Activated naive CD4-positive, alpha-beta T cell treated with anti-CD3 and anti-CD28 coated beads, Interleukin-2, amount 50 U/mL, for 24 hours (primary cell): ENCODE data around the gene ZNF418.
A peak's percentile ranks its signal among the peaks of the same experiment; 100 is the strongest.
"Not testable (repeated sequence)": the region's sequence is repeated elsewhere in the genome, so short reads cannot be mapped to it uniquely, and the experiment has no call there.

ENCODE experiments used
- H3K27ac Mint-ChIP-seq: one replicate; pipeline ENCODE4 v1.8.0; 2021; ENCODE audit warnings: mild to moderate bottlenecking, mixed read lengths
- H3K27me3 Mint-ChIP-seq: one replicate; pipeline ENCODE4 v1.8.0; 2021; ENCODE audit warnings: mixed read lengths
- H3K36me3 Mint-ChIP-seq: one replicate; pipeline ENCODE4 v1.8.0; 2021; ENCODE audit warnings: mixed read lengths
- H3K4me1 Mint-ChIP-seq: one replicate; pipeline ENCODE4 v1.8.0; 2021; ENCODE audit warnings: mixed read lengths
- H3K4me3 Mint-ChIP-seq: one replicate; pipeline ENCODE4 v1.8.0; 2021; ENCODE audit warnings: mild to moderate bottlenecking, mixed read lengths
- H3K9me3 Mint-ChIP-seq: one replicate; pipeline ENCODE4 v1.8.0; 2021; ENCODE audit warnings: mixed read lengths

The ZNF418 gene

DNA sequence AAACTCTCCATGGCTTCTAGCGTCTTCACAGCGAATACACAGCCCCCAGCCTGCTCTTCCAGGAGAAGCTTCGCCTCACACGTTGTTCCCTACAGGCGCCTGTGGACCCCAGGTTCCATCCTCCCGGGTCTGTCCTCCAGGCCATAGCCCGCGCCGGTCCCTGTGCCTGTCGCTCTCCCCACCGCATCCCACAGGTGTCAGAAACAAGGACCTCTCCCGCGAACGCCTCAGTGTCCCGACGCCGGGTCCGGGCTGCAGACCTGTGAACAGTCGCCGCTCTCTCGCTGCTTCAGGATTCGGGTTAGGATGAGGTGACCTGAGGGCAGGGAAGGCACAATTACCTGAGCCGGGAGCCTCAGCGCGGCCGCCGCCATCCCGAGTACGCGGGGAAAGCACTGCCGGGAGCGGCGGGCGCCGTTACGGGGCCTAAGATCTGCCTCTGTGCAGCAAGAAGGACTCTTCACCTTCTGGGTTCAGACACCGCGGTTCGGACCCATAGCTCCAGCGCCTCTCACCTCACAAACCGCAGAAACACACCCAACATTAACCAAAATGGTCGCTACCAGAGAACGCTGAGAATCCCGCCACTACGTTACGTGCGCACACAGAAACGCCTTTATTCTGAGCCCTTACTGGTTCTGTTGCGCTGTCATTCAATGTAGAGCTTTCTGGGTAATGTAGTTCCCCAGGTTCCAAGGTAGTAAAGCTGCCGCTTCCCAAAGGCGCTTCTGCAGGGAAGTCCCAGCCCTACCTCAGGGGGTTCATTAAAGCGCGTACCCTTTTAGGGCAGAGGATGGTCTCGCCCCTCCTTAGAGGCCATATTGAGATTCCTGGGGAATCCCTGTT lies at the start of gene ZNF418:
Gene ZNF418 (minus strand): TSS at position 583 of the 846 bp plus-strand sequence. CDS start 1,580 bp downstream, outside the sequence.
- Mint-ChIP-seq H3K4me1 (peaks cover 9% of the 10 kb centered on the region), H3K9me3 (peaks cover 19% of the 10 kb centered on the region)

DNA sequence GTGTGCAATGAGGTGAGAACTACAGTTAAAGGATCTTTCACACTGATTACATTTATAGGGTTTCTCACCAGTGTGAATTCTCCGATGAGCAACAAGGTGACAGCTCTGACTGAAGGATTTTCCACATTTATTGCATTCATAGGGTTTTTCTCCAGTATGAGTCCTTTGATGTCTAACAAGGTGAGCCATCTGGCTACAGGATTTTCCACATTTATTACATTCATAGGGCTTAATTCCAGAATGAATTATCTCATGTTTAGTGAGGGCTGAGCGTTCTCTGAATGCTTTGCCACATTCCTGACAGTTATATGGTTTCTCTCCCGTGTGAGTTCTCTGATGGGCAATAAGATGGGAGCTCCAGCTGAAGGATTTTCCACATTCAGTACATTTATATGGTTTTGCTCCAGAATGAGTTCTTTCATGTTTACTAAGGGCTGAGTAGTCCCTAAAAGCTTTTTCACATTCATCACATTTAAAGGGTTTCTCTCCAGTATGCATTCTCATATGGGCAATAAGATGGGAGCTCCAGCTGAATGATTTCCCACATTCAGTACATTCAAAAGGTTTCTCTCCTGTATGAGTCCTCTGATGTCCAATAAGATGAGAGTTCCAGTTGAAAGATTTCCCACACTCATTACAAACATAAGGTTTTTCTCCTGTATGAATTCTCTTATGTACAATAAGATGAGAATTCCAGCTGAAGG lies 43.5 kb upstream of the ZNF418 start:
- Mint-ChIP-seq H3K27ac (no peak overlapping the region), H3K9me3 (peaks cover 38% of the 10 kb centered on the region), H3K4me1 (no peaks in the 10 kb centered on the region), H3K27me3 (no peaks in the 10 kb centered on the region), H3K36me3 (peaks cover 77% of the 10 kb centered on the region), H3K4me3 (no peak overlapping the region)

More for the DNA sequence above, at the start of gene ZNF418:
- Mint-ChIP-seq H3K27me3 (peaks cover 1% of the 10 kb centered on the region), H3K27ac (peak within 1 kb of the TSS; percentile 80), H3K36me3 (peaks cover 49% of the 10 kb centered on the region), H3K4me3 (peak within 1 kb of the TSS; percentile 88)

DNA sequence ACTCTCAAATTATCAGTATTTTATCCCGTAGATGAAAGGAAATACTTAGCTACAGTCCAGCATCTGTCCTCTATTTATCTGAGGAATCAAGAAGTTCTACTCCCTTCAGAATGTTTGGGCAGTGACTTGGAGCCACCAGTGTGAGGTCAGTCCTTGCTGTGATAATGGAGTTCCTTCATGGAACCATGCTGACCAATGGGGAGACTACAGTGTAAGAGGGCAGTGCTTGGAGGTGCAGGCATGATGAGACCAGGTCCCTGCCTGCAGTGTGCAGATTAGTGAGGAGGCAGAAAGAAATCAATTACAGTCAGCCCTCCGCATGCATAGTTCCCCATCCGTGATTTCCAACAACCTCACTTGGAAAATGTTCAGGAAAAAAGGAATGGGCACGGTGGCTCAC lies 39.2 kb upstream of the ZNF418 start, which contains the start of gene C19orf18:
Gene C19orf18 (minus strand): TSS at position 101 of the 400 bp plus-strand sequence. CDS start 102 bp downstream, outside the sequence.
- Mint-ChIP-seq H3K4me3 (peak within 1 kb of the TSS; percentile 55), H3K4me1 (no peaks in the 10 kb centered on the region), H3K27ac (no peak within 1 kb of the TSS), H3K36me3 (peaks cover 49% of the 10 kb centered on the region), H3K9me3 (peaks cover 27% of the 10 kb centered on the region), H3K27me3 (no peaks in the 10 kb centered on the region)

DNA sequence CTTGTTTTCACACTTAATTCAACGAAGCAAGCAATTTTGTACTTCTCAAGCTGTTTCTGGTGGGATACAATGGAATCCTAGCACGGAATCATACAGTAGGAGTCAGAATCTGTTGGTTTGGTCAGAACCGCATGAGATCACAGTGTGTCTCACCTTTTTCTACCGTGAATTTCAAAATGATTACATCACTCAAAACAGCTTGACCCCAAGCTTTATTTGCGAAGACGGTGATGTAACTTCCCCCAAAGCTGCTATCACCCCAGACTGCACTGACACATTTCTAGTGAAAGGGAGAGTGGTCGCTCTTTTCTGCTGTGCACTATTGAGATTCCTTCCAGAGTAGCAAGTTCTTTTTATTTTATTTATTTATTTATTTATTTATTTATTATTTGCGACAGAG lies 29.6 kb upstream of the ZNF418 start:
- peaks cover 28% of the 10 kb centered on the region for H3K9me3 Mint-ChIP-seq

DNA sequence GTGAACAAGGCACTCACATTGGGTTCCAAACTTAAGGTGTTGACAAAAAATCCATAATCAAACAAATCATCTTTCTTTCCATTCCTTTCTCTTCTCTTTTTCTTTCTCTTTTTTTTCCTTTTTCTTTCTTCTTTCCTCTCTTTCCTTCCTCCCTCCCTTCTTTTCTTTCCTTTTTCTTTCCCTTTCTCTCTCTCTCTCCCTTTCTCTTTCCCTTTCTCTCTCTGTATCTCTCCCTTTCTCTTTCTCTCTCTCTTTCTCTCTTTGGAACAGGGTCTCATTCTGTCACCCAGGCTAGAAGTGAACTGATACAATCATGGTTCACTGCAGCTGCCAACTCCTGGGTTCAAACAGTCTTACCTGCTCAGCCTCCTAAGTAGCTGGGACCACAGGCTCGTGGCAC lies 26.6 kb upstream of the ZNF418 start:
- H3K9me3 Mint-ChIP-seq = peaks cover 26% of the 10 kb centered on the region
- H3K4me1 Mint-ChIP-seq = no peaks in the 10 kb centered on the region
- peaks cover 28% of the 10 kb centered on the region for H3K36me3 Mint-ChIP-seq
- no peak overlapping the region for H3K4me3 Mint-ChIP-seq
- peaks cover under 1% of the 10 kb centered on the region for H3K27me3 Mint-ChIP-seq
- H3K27ac Mint-ChIP-seq = no peak overlapping the region

More for the DNA sequence above, 29.6 kb upstream of the ZNF418 start:
- H3K27ac Mint-ChIP-seq = no peak overlapping the region
- no peaks in the 10 kb centered on the region for H3K4me1 Mint-ChIP-seq
- peaks cover 34% of the 10 kb centered on the region for H3K36me3 Mint-ChIP-seq
- H3K27me3 Mint-ChIP-seq = no peaks in the 10 kb centered on the region
- no peak overlapping the region for H3K4me3 Mint-ChIP-seq

DNA sequence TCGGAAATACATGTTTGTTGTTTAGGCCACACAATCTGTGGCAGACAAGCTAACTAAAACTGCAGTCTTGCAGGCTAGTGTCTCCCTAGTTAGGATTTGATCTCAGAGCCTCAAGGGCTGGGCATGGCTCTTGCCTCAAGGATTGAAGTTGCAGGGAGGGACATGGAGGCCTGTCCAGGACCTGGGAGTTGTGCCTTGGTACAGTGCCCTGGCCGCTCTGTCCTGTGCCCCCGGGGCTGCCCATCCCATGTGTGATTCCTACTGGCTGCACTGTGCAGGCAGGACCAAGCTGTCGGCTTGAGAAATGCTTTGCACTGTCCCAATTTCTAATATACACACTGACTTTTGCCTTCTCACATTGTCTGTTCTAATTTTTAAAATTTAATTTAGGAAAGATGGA lies 19.8 kb upstream of the ZNF418 start:
- Mint-ChIP-seq H3K4me1 (no peaks in the 10 kb centered on the region), H3K27ac (no peak overlapping the region), H3K27me3 (peaks cover 4% of the 10 kb centered on the region), H3K4me3 (no peak overlapping the region), H3K9me3 (peaks cover 32% of the 10 kb centered on the region), H3K36me3 (peaks cover 19% of the 10 kb centered on the region)

DNA sequence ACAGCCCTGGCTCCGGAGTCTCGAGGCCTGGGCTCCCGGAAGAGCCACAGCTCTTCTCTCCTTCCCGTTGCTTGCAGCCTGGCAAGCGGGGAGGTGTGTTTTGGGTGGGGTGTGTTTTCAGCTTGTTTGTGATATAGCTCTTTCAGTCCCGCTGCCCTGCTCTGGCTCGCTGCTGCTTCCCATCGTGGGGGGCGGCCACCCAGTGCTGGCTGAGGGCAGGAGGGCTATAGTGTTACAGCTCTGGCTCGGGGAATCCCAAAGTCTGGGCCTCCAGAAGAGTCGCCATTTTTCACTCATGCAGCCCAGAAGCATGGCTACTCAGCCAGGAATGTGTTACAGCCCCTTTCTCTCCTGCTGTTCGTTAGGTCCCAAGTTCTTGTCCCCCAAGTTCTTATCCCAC lies 14.5 kb upstream of the ZNF418 start:
- Mint-ChIP-seq H3K4me1 (peaks cover 18% of the 10 kb centered on the region), H3K9me3 (peaks cover 31% of the 10 kb centered on the region)

DNA sequence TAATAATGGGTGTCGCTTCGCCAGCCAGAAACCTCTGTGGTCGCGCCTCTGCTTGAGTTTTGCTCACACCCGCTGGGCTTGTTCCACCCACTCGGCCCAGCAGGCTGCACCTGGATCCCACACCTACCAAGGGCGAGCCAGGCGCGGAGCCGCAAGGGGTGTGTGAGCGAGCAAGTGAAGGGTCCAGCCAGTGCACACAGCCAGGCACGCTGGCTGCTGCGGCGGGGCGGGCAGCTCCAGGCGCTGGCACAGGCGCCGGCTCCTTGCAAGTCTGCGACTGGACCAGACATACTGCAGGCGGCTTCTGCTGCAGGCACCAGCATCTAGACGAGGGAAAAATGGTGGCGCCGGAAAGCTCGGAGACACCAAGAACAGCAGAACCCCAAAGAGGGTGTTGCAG lies 14.1 kb upstream of the ZNF418 start:
- H3K4me1 Mint-ChIP-seq = peaks cover 18% of the 10 kb centered on the region
- no peak overlapping the region for H3K27ac Mint-ChIP-seq
- no peak overlapping the region for H3K4me3 Mint-ChIP-seq
- H3K27me3 Mint-ChIP-seq = no peaks in the 10 kb centered on the region
- H3K9me3 Mint-ChIP-seq = peaks cover 27% of the 10 kb centered on the region
- peaks cover 29% of the 10 kb centered on the region for H3K36me3 Mint-ChIP-seq

More for the DNA sequence above, 14.5 kb upstream of the ZNF418 start:
- Mint-ChIP-seq H3K36me3 (peaks cover 27% of the 10 kb centered on the region), H3K27ac (no peak overlapping the region), H3K27me3 (peaks cover 1% of the 10 kb centered on the region), H3K4me3 (no peak overlapping the region)

DNA sequence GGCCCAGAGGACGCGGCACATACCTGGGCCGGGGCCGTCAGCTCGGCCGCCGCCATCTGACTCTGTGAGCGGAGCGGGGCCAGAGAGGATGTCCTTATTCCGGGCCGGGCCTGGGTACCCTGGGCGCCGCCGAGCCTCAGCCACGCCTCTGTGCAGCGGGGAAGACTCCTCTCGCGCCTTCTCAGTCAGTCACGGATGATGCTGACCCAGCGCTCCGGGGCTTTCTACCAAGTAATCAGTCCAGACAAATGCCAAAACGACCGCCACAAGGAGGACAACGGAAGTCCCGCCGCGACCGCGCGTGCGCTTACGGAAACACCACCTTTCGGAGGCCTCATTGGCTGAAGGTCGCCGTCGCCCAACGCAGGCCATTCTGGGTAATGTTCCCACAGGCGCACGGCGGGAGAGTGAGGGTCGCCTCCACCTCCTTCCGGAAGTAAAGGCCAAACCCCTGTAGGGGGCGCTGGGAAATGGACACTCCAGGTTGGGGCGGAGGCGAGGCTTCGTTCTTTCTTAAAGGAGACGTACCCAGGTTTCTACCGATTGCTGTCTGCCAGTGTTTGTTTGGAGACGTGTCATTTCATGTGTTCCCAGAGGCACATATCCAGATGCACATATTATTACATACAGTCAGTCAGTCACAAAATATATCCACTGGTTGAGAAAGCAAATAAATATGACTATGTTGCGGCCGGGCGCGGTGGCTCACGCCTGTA lies 12.4 kb upstream of the ZNF418 start, which contains the start of gene ZNF256:
Gene ZNF256 (minus strand): TSS at position 288 of the 716 bp plus-strand sequence. CDS start 232 bp downstream, at position 56.
- Mint-ChIP-seq H3K9me3 (peaks cover 19% of the 10 kb centered on the region), H3K27me3 (no peaks in the 10 kb centered on the region), H3K27ac (peak within 1 kb of the TSS; percentile 96), H3K4me1 (peaks cover 18% of the 10 kb centered on the region), H3K36me3 (peaks cover 46% of the 10 kb centered on the region), H3K4me3 (peak within 1 kb of the TSS; percentile 98)

DNA sequence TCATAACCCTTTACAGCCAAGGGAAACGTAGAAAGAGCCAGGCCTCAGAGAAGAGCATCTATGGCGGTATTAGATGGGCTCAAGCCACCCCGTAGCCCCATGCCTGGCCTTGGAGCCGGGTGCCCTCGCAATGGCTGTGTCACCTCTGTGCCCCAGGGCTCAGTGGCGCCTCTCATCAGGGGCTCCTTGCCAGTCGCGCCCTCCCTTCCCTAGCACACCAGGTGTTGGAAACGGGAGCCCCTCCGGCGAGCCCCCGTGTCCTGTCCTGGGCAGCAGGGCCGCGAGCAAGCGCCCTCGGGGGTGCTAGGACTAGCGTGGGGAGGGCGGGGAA lies 11.9 kb upstream of the ZNF418 start:
- peak overlapping the region; percentile 98 for H3K4me3 Mint-ChIP-seq
- H3K36me3 Mint-ChIP-seq = peaks cover 51% of the 10 kb centered on the region
- peak overlapping the region; percentile 79 for H3K27ac Mint-ChIP-seq
- peaks cover 23% of the 10 kb centered on the region for H3K9me3 Mint-ChIP-seq
- peaks cover 18% of the 10 kb centered on the region for H3K4me1 Mint-ChIP-seq
- H3K27me3 Mint-ChIP-seq = no peaks in the 10 kb centered on the region

DNA sequence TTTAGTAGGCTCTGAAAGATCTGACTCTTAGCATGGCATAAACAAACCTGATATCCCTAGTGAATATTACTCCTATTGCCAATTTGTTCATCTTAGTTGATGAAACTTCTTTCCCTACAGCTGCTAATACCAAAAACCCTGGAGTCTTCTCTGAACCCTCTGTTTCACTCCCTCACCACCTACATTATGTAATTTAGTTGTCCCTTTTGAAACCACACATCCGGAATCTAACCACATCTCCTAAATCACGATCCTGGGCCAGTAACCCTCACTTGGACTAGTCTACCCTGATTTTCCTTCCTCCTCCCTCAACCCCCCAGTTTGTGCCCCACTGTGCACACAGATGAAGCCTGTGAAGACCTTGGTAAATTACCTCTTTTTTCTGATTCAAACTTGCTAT lies 11.1 kb upstream of the ZNF418 start:
- Mint-ChIP-seq H3K27me3 (no peaks in the 10 kb centered on the region), H3K4me1 (peaks cover 18% of the 10 kb centered on the region), H3K36me3 (peaks cover 57% of the 10 kb centered on the region), H3K9me3 (peaks cover 29% of the 10 kb centered on the region), H3K27ac (peak overlapping the region; percentile 79), H3K4me3 (peak overlapping the region; percentile 98)

DNA sequence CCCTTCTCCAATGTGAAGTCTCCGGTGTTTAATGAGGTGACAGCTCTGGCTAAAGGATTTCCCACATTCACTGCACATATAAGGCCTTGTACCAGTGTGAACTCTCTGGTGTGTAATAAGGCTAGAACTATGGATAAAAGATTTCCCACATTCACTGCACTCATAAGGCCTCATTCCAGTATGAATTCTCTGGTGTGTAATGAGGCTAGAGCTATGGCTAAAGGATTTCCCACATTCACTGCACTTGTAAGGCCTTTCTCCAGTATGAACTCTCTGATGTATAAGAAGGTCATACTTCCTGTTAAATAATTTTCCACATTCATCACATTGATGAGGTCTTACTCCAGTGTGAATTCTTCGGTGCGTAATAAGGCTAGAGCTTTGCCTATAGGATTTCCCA lies 6.4 kb upstream of the ZNF418 start:
- Mint-ChIP-seq H3K27me3 (no peaks in the 10 kb centered on the region), H3K9me3 (peaks cover 28% of the 10 kb centered on the region), H3K27ac (no peak overlapping the region), H3K4me3 (no peak overlapping the region), H3K36me3 (peaks cover 81% of the 10 kb centered on the region), H3K4me1 (peaks cover 11% of the 10 kb centered on the region)

DNA sequence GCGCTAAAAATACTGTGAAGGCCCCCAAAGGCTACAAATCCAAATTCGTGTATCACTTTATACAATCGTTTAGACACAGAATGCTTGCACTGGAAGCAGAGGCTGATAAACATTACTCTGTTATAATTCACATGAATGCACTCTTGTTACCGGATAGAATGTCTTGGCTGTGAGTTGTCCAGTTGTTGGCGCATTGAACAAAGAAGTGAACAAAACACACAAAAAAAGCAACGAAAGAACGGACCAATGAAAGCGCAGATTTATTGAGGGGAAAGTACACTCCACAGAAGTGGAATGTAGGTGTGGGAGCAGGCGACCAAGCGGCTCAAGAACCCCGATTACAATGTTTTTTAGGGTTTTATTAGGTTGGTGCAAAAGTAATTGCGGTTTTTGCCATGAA lies 529 bp upstream of the ZNF418 start:
- H3K4me1 Mint-ChIP-seq = peaks cover 9% of the 10 kb centered on the region
- H3K9me3 Mint-ChIP-seq = peaks cover 19% of the 10 kb centered on the region
- H3K27ac Mint-ChIP-seq = no peak overlapping the region
- peaks cover 50% of the 10 kb centered on the region for H3K36me3 Mint-ChIP-seq
- no peak overlapping the region for H3K4me3 Mint-ChIP-seq
- peaks cover 1% of the 10 kb centered on the region for H3K27me3 Mint-ChIP-seq

DNA sequence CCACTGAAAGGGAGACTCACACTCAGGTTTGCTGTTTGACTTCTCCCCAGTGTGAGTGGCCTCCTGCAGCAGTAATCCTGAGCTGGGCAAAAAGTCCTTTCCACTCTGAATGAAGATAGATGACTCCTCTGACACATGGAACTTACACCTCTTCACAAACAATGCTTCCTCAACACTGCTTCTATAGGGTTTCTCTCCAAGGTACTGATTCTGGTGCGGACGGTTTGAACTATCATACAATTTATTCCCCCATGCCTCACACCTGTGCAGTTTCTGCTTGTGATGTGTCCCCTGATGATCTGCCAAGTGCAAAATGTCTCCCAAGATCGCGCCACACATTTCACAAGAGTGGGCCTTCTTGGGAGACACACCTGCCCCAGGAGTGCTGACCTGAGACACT lies 7.6 kb downstream of the ZNF418 start:
- H3K9me3 Mint-ChIP-seq = peaks cover 10% of the 10 kb centered on the region
- no peak overlapping the region for H3K4me3 Mint-ChIP-seq
- H3K27me3 Mint-ChIP-seq = no peaks in the 10 kb centered on the region

DNA sequence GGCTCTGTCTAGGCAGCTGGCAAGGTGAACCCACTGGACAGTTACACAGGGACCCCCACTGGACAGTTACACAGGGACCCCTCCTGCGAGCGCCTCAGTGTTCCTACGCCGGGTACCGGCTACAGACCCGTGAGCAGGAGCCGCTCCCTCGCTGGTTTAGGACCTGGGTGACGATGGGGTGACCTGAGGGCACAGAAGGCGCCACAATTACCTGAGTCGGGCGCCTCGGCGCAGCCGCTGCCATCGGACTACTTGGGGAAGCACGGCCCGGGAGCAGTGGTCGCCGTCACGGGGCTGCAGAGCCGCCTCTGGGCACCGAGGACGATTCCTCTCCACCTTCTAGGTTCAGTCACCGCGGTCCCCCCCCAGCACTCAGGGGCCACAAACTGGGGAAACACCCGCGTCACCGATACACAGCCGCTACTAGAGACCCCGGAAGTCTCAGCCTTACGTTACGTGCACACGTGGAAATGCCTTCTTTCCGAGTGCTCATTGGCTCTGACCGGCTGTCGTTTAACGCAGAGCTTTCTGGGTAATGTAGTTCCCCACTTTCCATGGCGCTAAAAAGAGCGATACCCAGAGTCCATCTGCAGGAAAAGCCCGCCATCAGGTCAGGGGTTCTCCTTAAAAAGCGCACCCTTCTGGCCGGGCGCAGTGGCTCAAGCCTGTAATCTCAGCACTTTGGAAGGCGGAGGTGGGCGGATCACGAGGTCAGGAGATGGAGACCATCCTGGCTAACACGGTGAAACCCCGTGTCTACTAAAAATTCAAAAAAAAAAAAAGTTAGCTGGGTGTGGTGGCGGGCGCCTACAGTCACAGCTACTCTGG lies 18.8 kb downstream of the ZNF418 start, which contains the start of gene ZNF417:
Gene ZNF417 (minus strand): TSS at position 425 of the 828 bp plus-strand sequence. CDS start 181 bp downstream, at position 244.
- H3K9me3 Mint-ChIP-seq = peaks cover 17% of the 10 kb centered on the region
- peaks cover 26% of the 10 kb centered on the region for H3K4me1 Mint-ChIP-seq
- peak within 1 kb of the TSS; percentile 96 for H3K4me3 Mint-ChIP-seq
- H3K36me3 Mint-ChIP-seq = peaks cover 50% of the 10 kb centered on the region
- H3K27me3 Mint-ChIP-seq = not testable (repeated sequence)
- H3K27ac Mint-ChIP-seq = peak within 1 kb of the TSS; percentile 95

More for the DNA sequence above, 7.6 kb downstream of the ZNF418 start:
- H3K4me1 Mint-ChIP-seq = no peaks in the 10 kb centered on the region
- no peak overlapping the region for H3K27ac Mint-ChIP-seq
- H3K36me3 Mint-ChIP-seq = peaks cover 30% of the 10 kb centered on the region
